GM21360 (cell line): ENCODE measurements around the gene DGCR6.
"Not testable (repeated sequence)": the region's sequence is repeated elsewhere in the genome, so short reads cannot be mapped to it uniquely, and the experiment has no call there.

Source experiments
- ATAC-seq: cut with Tn5 transposase; IDR thresholded peaks from one replicate; pipeline ENCODE4 v1.9.1; 2021; ENCODE audit warnings: mild to moderate bottlenecking, moderate library complexity; ENCODE audit not compliant: unreplicated experiment

The DGCR6 gene

GRCh38 chr22:18959741-18960140, 53.6 kb downstream of the DGCR6 start:
- not testable (repeated sequence) for ATAC-seq

- ATAC-seq, result not testable (repeated sequence)
These were observed 54.2 kb downstream of the DGCR6 start for GRCh38 chr22:18960166-18960820.

GRCh38 chr22:18961201-18961600, 55.1 kb downstream of the DGCR6 start:
- not testable (repeated sequence) for ATAC-seq
